Mammary epithelial cell (primary cell): Measurements from ENCODE around the gene ANGEL1.

Experiments
- EZH2 ChIP-seq: IDR thresholded peaks from 2 replicates; pipeline ENCODE4 v1.6.1; 2012; ENCODE audit warnings: low read length, inconsistent platforms, borderline replicate concordance
- TF ChIP-seq, protein P1 (sequence below), 2 donors: IDR thresholded peaks in 1 of 2; conservative IDR thresholded peaks in 1 of 2; 2 replicates each; pipeline ENCODE4 v1.5.1; 2011 to 2012; ENCODE audit warnings: inconsistent platforms in 2 of 2, low read length in 2 of 2, mild to moderate bottlenecking in 2 of 2, control low read depth in 1 of 2, low read depth in 1 of 2; ENCODE audit not compliant: insufficient read depth in 1 of 2; ENCODE audit errors: extremely low read depth in 1 of 2

DNA sequence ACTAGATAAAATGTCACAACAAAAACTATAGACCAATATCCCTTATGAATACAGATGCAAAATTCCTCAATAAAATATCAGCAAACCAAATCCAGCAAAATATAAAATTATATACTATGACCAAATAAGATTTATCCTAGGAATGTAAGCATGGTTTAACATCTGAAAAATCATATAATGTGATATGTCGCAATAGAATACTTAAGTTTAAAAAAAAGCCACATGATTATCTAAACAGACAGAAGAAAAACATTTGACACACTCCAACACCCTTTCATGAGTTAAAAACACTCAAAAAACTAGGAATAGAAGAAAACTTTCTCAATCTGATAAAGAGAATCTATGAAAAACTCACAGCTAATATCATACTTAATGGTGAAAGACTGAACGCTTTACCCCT, 20.3 kb downstream of the ANGEL1 start:
- TF ChIP-seq, protein P1, sequence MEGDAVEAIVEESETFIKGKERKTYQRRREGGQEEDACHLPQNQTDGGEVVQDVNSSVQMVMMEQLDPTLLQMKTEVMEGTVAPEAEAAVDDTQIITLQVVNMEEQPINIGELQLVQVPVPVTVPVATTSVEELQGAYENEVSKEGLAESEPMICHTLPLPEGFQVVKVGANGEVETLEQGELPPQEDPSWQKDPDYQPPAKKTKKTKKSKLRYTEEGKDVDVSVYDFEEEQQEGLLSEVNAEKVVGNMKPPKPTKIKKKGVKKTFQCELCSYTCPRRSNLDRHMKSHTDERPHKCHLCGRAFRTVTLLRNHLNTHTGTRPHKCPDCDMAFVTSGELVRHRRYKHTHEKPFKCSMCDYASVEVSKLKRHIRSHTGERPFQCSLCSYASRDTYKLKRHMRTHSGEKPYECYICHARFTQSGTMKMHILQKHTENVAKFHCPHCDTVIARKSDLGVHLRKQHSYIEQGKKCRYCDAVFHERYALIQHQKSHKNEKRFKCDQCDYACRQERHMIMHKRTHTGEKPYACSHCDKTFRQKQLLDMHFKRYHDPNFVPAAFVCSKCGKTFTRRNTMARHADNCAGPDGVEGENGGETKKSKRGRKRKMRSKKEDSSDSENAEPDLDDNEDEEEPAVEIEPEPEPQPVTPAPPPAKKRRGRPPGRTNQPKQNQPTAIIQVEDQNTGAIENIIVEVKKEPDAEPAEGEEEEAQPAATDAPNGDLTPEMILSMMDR (conservative IDR thresholded peaks at IDR 0.05 in 1 of 2, IDR thresholded peaks at IDR 0.05 in 1 of 2; ENCODE audit: extremely low read depth in 1 of 2, insufficient read depth in 1 of 2, low read depth in 1 of 2, low read length in 2 of 2) = no peak
- no peak for TF ChIP-seq EZH2
